ENCODE data around the gene CRYBG2. TPM values are rescaled to one million over a fixed set of nuclear protein-coding genes. Genes with fewer than 3 reads are reported as not detected.

The CRYBG2 gene
- total RNA-seq, 1 experiment from 2014 or later: 21.1 TPM

- peaks cover 63% of the 10 kb centered on the region for H3K36me3 Mint-ChIP-seq
- DNase-seq (ENCODE audit: low spot score) (no peak), ATAC-seq (no peak)
- H3K27me3 Mint-ChIP-seq (ENCODE audit: low read depth): no peaks in the 10 kb centered on the region
- no peak overlapping the region for H3K4me3 Mint-ChIP-seq
- ChIA-PET POLR2A (interaction anchor here (1.1 kb wide), 1 partner anchor 9 kb away, joined by 4 read pairs; no protein-coding TSS in a partner anchor), CTCF (interaction anchor here (0.9 to 2.9 kb wide), 26 partner anchors 9 to 182 kb away, joined by 3 to 35 read pairs (median 6); partner anchors contain the start of genes CATSPER4, CD52, CEP85 and ZNF593)
- H3K9me3 Mint-ChIP-seq: no peaks in the 10 kb centered on the region
- TF ChIP-seq RELA (CRISPR knock-in tag; IDR thresholded peaks at IDR 0.05; ENCODE audit: borderline replicate concordance) (no peak), CREB1 (CRISPR knock-in tag; IDR thresholded peaks at IDR 0.05) (no peak), GABPB1 (CRISPR knock-in tag; IDR thresholded peaks at IDR 0.05) (no peak), TEAD1 (CRISPR knock-in tag; IDR thresholded peaks at IDR 0.05) (no peak), ZNF532 (CRISPR knock-in tag; IDR thresholded peaks at IDR 0.05; ENCODE audit: borderline replicate concordance) (no peak), SP1 (CRISPR knock-in tag; conservative IDR thresholded peaks at IDR 0.05) (no peak), HMGXB4 (CRISPR knock-in tag; IDR thresholded peaks at IDR 0.05) (no peak), ZNF416 (CRISPR knock-in tag; IDR thresholded peaks at IDR 0.05) (no peak), TP53 (CRISPR knock-in tag; IDR thresholded peaks at IDR 0.05) (no peak), E2F5 (CRISPR knock-in tag; IDR thresholded peaks at IDR 0.05) (no peak), ZMAT4 (CRISPR knock-in tag; IDR thresholded peaks at IDR 0.05) (no peak), ZNF263 (CRISPR knock-in tag; IDR thresholded peaks at IDR 0.05; ENCODE audit: low read depth) (no peak), NR2C2 (CRISPR knock-in tag; IDR thresholded peaks at IDR 0.05) (no peak), ZNF138 (CRISPR knock-in tag; conservative IDR thresholded peaks at IDR 0.05) (no peak), ESRRA (CRISPR knock-in tag; IDR thresholded peaks at IDR 0.05; ENCODE audit: borderline replicate concordance) (no peak), IRF2 (CRISPR knock-in tag; IDR thresholded peaks at IDR 0.05; ENCODE audit: borderline replicate concordance, low read depth) (no peak)
- TF ChIP-seq, protein P1, sequence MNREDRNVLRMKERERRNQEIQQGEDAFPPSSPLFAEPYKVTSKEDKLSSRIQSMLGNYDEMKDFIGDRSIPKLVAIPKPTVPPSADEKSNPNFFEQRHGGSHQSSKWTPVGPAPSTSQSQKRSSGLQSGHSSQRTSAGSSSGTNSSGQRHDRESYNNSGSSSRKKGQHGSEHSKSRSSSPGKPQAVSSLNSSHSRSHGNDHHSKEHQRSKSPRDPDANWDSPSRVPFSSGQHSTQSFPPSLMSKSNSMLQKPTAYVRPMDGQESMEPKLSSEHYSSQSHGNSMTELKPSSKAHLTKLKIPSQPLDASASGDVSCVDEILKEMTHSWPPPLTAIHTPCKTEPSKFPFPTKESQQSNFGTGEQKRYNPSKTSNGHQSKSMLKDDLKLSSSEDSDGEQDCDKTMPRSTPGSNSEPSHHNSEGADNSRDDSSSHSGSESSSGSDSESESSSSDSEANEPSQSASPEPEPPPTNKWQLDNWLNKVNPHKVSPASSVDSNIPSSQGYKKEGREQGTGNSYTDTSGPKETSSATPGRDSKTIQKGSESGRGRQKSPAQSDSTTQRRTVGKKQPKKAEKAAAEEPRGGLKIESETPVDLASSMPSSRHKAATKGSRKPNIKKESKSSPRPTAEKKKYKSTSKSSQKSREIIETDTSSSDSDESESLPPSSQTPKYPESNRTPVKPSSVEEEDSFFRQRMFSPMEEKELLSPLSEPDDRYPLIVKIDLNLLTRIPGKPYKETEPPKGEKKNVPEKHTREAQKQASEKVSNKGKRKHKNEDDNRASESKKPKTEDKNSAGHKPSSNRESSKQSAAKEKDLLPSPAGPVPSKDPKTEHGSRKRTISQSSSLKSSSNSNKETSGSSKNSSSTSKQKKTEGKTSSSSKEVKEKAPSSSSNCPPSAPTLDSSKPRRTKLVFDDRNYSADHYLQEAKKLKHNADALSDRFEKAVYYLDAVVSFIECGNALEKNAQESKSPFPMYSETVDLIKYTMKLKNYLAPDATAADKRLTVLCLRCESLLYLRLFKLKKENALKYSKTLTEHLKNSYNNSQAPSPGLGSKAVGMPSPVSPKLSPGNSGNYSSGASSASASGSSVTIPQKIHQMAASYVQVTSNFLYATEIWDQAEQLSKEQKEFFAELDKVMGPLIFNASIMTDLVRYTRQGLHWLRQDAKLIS (CRISPR knock-in tag; IDR thresholded peaks at IDR 0.05; ENCODE audit: borderline replicate concordance): no peak
- TF ChIP-seq, protein P2, sequence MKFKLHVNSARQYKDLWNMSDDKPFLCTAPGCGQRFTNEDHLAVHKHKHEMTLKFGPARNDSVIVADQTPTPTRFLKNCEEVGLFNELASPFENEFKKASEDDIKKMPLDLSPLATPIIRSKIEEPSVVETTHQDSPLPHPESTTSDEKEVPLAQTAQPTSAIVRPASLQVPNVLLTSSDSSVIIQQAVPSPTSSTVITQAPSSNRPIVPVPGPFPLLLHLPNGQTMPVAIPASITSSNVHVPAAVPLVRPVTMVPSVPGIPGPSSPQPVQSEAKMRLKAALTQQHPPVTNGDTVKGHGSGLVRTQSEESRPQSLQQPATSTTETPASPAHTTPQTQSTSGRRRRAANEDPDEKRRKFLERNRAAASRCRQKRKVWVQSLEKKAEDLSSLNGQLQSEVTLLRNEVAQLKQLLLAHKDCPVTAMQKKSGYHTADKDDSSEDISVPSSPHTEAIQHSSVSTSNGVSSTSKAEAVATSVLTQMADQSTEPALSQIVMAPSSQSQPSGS (CRISPR knock-in tag; IDR thresholded peaks at IDR 0.05; ENCODE audit: borderline replicate concordance, low read depth): no peak
- TF ChIP-seq, protein P3, sequence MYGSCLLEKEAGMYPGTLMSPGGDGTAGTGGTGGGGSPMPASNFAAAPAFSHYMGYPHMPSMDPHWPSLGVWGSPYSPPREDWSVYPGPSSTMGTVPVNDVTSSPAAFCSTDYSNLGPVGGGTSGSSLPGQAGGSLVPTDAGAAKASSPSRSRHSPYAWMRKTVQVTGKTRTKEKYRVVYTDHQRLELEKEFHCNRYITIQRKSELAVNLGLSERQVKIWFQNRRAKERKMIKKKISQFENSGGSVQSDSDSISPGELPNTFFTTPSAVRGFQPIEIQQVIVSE (CRISPR knock-in tag; IDR thresholded peaks at IDR 0.05; ENCODE audit: borderline replicate concordance): no peak
- TF ChIP-seq, protein P4, sequence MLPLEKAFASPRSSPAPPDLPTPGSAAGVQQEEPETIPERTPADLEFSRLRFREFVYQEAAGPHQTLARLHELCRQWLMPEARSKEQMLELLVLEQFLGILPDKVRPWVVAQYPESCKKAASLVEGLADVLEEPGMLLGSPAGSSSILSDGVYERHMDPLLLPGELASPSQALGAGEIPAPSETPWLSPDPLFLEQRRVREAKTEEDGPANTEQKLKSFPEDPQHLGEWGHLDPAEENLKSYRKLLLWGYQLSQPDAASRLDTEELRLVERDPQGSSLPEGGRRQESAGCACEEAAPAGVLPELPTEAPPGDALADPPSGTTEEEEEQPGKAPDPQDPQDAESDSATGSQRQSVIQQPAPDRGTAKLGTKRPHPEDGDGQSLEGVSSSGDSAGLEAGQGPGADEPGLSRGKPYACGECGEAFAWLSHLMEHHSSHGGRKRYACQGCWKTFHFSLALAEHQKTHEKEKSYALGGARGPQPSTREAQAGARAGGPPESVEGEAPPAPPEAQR (CRISPR knock-in tag; IDR thresholded peaks at IDR 0.05): no peak
- H3K4me1 Mint-ChIP-seq: peaks cover 25% of the 10 kb centered on the region
- no peak overlapping the region for H3K27ac Mint-ChIP-seq
Observed at GRCh38 chr1:26276432-26276838, 77.5 kb downstream of the CRYBG2 start.

Data from WTC11 (cell line).